Renal cortex interstitium (tissue), 11 donors: Measurements from ENCODE around the gene GRK1. TPM values are rescaled to one million over a fixed set of nuclear protein-coding genes. Genes with fewer than 3 reads are reported as not detected.

Source experiments
- DNase-seq, 11 donors: peaks; one replicate each; pipeline ENCODE4 v3.0.0-alpha.2; 2013; ENCODE audit warnings: low read depth in 9 of 11, low spot score in 4 of 11; ENCODE audit errors: extremely low read depth in 1 of 11
- polyA plus RNA-seq, 3 donors: library from polyadenylated mRNA; unstranded; fragments of 120-200 nt; gene quantifications; one replicate each; pipeline ENCODE4 v1.2.1, GENCODE V29; 2013; ENCODE audit not compliant: insufficient read length in 3 of 3

Gene GRK1
- polyA plus RNA-seq, 3 donors, result 0.04 to 0.12 (median 0.08) TPM

- DNase-seq, result no peak
Observed at GRCh38 chr13:113630804-113631203, 36.2 kb upstream of the GRK1 start.

GRCh38 chr13:113631341-113632095 is 35.5 kb upstream of the GRK1 start:
- no peak for DNase-seq

GRCh38 chr13:113632706-113633484 is 34.1 kb upstream of the GRK1 start:
- DNase-seq, result no peak

GRCh38 chr13:113633485-113633873 is 33.5 kb upstream of the GRK1 start:
- DNase-seq, result no peak

- DNase-seq, result no peak
Observed at GRCh38 chr13:113634279-113635047, 32.6 kb upstream of the GRK1 start.

GRCh38 chr13:113635048-113635420 is 32.0 kb upstream of the GRK1 start:
- DNase-seq, result no peak

GRCh38 chr13:113635709-113636108 is 31.3 kb upstream of the GRK1 start:
- DNase-seq, result no peak

GRCh38 chr13:113636266-113636963 is 30.6 kb upstream of the GRK1 start:
- DNase-seq, result no peak

GRCh38 chr13:113637262-113638160 is 29.5 kb upstream of the GRK1 start:
- no peak for DNase-seq

GRCh38 chr13:113638173-113638746 is 28.8 kb upstream of the GRK1 start:
- no peak for DNase-seq

- DNase-seq, result no peak
Observed at GRCh38 chr13:113638806-113639205, 28.2 kb upstream of the GRK1 start.

GRCh38 chr13:113639616-113640262 is 27.3 kb upstream of the GRK1 start:
- DNase-seq, result no peak

GRCh38 chr13:113641426-113641825 is 25.6 kb upstream of the GRK1 start:
- DNase-seq, result no peak

- no peak for DNase-seq
Observed at GRCh38 chr13:113642563-113642962, 24.5 kb upstream of the GRK1 start.

- peak in 3 of 11 donors; percentile 21 to 47 (median 47) for DNase-seq
Observed at GRCh38 chr13:113643593-113643992, 23.4 kb upstream of the GRK1 start.

GRCh38 chr13:113644800-113645199 is 22.2 kb upstream of the GRK1 start:
- no peak for DNase-seq

- DNase-seq, result no peak
Observed at GRCh38 chr13:113645329-113645728, 21.7 kb upstream of the GRK1 start.
